NCI-H2107 treated with DMSO at 0.1 percent for 48 hours (cell line): ENCODE measurements around the gene GANC.
"Not testable (repeated sequence)": the region's sequence is repeated elsewhere in the genome, so short reads cannot be mapped to it uniquely, and the experiment has no call there.

Source experiments
- DNase-seq: peaks from one replicate; lab custom pipeline; 2025; ENCODE audit not compliant: unreplicated experiment; lab: John Stamatoyannopoulos, UW

GANC gene

GRCh38 chr15:42272939-42273899, at the start of gene GANC, which contains the start of gene TMEM87A:
GANC (plus strand) TSS chr15:42273201; CDS start chr15:42274482, 1,281 bp downstream.
TMEM87A (minus strand) TSS chr15:42273433; CDS start chr15:42273398, 35 bp downstream.
- peak; percentile 83 for DNase-seq

GRCh38 chr15:42226648-42227047, 46.4 kb upstream of the GANC start:
- DNase-seq: no peak

DNA sequence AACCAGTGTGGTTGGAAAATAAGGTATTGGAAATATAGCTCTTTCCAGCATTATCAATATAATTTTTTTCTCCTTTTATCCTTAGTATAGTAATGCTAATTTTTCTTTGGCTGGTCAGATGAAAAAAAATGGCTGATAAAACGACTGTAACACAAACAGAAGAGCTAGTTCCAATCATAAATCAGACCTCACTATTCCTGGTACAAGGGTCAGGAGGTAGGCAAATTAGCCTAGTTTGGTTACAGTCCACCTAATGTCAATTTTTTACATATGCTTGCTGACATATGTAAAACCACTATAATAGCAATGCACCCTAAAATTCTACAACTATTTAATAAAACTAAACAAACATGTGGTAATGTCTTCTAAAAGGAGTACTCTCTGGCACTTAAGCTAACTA, 45.0 kb upstream of the GANC start:
- no peak for DNase-seq

- DNase-seq: not testable (repeated sequence)
Measured at GRCh38 chr15:42228981-42229380, 44.0 kb upstream of the GANC start.

- DNase-seq: no peak
Measured at GRCh38 chr15:42231088-42231487, 41.9 kb upstream of the GANC start.

GRCh38 chr15:42232606-42233005, 40.4 kb upstream of the GANC start:
- DNase-seq: no peak

- no peak for DNase-seq
Measured at GRCh38 chr15:42233107-42233506, 39.9 kb upstream of the GANC start.

DNA sequence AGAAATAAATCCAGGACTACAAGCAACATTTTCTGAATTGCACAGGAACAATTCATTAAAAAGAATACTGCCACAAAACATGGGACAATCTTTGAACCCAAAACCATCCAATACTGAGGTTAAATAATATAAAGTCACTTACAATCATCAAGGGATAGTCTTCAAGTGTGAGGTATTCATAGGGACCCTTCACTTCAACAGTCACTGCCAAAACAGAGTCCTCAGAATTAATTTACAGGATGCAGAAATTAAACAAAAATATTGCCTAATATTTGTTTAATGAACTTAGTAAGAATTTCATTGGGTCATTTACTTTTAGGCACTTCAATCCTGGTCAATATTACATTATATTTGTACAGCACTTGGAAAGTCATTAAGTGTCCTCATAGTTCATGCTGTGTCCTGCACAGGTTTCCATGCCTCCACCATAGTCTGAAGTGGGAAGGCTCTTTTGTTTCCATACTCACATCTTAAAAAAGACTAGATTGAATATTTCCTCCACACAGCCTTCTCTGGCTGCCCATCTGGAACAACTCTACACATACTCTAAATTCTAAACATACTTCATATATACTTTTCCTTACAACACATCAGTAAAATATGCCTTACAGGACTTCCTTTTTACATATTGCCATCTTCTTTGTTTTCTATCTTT, 33.3 kb upstream of the GANC start:
- no peak for DNase-seq

GRCh38 chr15:42240823-42241222, 32.2 kb upstream of the GANC start:
- no peak for DNase-seq

- DNase-seq: no peak
Measured at GRCh38 chr15:42253300-42253699, 19.7 kb upstream of the GANC start.

- no peak for DNase-seq
Measured at GRCh38 chr15:42264795-42265194, 8.2 kb upstream of the GANC start.

- no peak for DNase-seq
Measured at GRCh38 chr15:42267286-42267685, 5.7 kb upstream of the GANC start.

DNA sequence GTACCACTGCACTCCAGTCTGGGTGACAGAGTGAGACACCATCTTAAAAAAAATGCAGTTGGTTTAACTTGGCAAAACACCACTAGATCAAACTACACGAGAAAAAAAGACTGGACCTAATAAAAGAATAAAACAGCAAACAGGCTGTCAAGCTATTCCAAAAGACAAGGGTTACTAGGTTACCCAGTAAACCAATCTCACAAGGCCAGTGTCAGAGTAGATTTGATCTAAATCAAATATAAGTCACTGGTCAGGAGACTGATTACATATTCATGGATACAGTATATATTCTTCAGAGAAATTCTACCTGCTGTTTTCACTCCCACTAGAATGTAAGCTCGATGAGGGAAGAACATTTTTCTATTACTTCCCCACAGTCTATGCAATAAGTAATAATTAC, 2.5 kb upstream of the GANC start:
- DNase-seq: no peak

DNA sequence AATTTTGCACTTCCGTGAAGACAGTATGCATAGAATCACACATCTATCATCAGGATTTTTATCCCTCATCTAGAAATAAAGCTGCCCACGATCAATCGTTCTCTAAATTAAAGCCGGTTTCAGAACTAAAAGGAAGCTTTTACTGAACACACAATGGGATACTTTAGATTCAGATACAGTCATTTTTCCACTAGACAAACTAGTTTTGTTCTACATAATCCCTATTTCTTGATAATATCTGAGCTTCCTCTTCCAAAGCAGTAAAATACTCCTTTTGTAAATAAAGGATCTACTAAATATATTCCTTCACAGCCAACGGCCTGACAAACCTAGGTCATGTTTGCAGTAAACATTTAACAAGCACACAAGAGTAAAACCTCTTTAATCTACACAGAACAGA, 2.0 kb upstream of the GANC start:
- DNase-seq: no peak

DNA sequence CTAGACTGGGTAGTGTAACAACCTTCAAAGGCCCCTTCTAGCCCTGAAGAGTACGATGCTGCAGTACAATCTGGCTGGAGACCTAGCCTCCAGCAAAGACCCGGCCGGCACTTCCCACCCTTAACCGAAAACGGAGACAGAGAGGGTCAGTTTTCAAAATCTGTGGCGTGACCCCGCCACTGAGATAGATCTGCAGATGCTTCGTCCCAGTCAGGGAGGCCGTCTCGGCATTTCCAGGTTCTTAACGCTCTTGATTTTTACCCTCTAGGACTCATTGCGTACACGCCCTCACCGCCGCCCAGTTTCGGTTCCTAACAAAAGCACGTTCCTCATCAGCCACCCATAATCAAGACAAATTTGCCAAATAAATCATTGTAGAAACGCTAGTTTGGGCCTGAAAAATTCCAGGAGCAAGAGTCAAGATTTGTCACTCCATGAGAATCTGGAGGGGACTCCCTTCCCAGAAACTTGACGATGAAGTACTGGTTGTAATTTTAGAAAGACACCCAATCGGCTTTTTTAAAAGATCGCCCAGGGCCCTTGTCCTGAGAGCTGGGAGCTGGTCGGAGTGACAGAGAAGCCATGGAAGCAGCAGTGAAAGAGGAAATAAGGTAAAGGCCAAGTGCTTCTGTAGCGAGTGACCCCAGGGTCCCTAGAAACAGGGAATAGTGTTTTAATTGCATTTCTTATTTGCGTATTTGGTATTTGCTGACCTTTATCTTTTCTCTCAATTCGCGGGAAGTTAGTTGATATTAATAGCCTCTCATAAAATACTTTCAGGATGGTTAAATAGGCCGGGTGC, 1.1 kb downstream of the GANC start:
- peak; percentile 24 for DNase-seq

- DNase-seq: no peak
Measured at GRCh38 chr15:42274702-42274989, 1.6 kb downstream of the GANC start.

- DNase-seq: peak; percentile 26
Measured at GRCh38 chr15:42275780-42276391, 2.9 kb downstream of the GANC start.

DNA sequence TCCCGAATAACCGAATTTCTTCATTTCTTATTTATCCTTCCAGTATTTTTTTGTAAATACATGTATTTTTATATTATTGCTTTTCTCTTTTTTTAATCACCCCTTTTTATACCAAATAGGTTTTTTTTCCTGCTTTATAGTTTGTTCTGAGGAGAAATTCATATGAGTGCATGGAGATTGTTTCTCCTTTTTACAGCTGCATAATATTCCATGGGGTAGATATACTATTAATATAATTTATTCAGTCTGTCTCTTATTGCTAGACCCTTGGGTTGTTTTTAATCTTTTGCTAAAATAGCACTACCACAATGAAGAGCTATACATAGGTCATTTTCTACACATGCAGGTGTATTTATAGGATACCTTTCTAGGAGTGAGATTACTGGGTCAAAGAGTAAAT, 3.8 kb downstream of the GANC start:
- DNase-seq: no peak

- DNase-seq: no peak
Measured at GRCh38 chr15:42279234-42279723, 6.3 kb downstream of the GANC start.

DNA sequence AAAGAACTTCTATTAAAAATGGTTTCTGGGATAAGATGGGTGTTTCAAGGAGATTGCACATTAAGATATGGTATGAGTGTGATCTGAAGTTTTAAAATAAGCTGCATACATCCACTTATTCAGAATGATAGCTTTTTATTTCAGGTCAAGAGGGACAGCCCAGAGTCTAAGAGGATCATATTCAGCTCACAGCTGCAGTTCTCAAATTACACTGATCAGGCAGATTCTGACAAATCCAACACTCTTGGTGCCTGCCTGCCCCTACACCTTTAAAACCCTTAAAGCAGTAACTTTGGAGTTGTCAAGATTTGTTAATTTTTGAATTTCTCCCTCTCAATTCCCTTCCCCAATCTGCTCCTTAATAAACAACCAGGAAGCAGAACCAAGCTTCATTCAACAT, 9.3 kb downstream of the GANC start:
- DNase-seq: no peak

- DNase-seq: no peak
Measured at GRCh38 chr15:42282926-42283325, 9.9 kb downstream of the GANC start.
